A549 (cell line): Measurements from ENCODE around the gene FAM221B. TPM values are rescaled to one million over a fixed set of nuclear protein-coding genes. Genes with fewer than 3 reads are reported as not detected.

Experiments
- ATAC-seq, 2 experiments: fragments of 200-7000 bp in 1 of 2; fragments of >200 bp in 1 of 2; cut with Nextera tagmentation in 1 of 2; cut with Tn5 transposase in 1 of 2; 3 replicates each; pipeline versions ENCODE4 v1.8.0 to v1.9.1; 2018 to 2020; ENCODE audit warnings: mild to moderate bottlenecking in 1 of 2, moderate library complexity in 1 of 2
- CTCF ChIA-PET: fragments of 300-600 bp; sonication (Branson Sonifier 250); formaldehyde crosslinking; extraction: SDS; loops from one replicate; lab custom pipeline; 2021; ENCODE audit warnings: antibody characterized with exemption, inconsistent platforms; lab: Yijun Ruan, JAX
- POLR2A ChIA-PET: fragments of 350-600 bp; formaldehyde crosslinking; extraction: SDS; loops from one replicate; lab custom pipeline; 2021; ENCODE audit warnings: antibody characterized with exemption, inconsistent platforms; lab: Yijun Ruan, JAX
- DNase-seq, 2 experiments: peaks; one replicate each; pipeline versions ENCODE4 v3.0.0 to v3.0.0-alpha.2; 2011 to 2016; ENCODE audit warnings: low read depth in 1 of 2, low spot score in 1 of 2
- FAIRE-seq: peaks from 2 replicates; lab custom pipeline; 2011; peaks lifted over from hg19 to GRCh38; lab: Jason Lieb, UNC
- H3K27ac ChIP-seq, 2 experiments: fragments of >200 bp; sonication (Bioruptor Twin); formaldehyde crosslinking; 3 replicates each; pipeline ENCODE4 v1.5.1; 2016 to 2017
- H3K4me1 ChIP-seq: fragments of >200 bp; sonication (Bioruptor Twin); formaldehyde crosslinking; 3 replicates; pipeline ENCODE4 v1.6.1; 2016
- H3K4me2 ChIP-seq: fragments of >200 bp; sonication (Bioruptor Twin); formaldehyde crosslinking; 3 replicates; pipeline ENCODE4 v1.6.1; 2016
- H3K4me3 ChIP-seq: fragments of >200 bp; sonication (Bioruptor Twin); formaldehyde crosslinking; 3 replicates; pipeline ENCODE4 v1.5.1; 2016
- H3K9me3 ChIP-seq: fragments of >200 bp; sonication (Bioruptor Twin); formaldehyde crosslinking; 3 replicates; pipeline ENCODE4 v1.6.1; 2016
- CEBPB ChIP-seq, 2 experiments: fragments of >200 bp in 1 of 2; sonication (Bioruptor Twin) in 1 of 2; formaldehyde crosslinking in 1 of 2; IDR thresholded peaks; 2 replicates each; pipeline ENCODE4 v1.6.1; 2012 to 2016
- E2F6 ChIP-seq: IDR thresholded peaks from 2 replicates; pipeline ENCODE4 v1.6.1; 2012; ENCODE audit warnings: low read depth, borderline replicate concordance
- EHF ChIP-seq: fragments of 250-450 bp; sonication (Bioruptor Pico); IDR thresholded peaks from 2 replicates; pipeline ENCODE4 v1.5.0; 2020; ENCODE audit warnings: mild to moderate bottlenecking
- EHMT2 ChIP-seq: fragments of 200-600 bp; sonication (generic); IDR thresholded peaks from 2 replicates; pipeline ENCODE4 v1.6.1; 2016; ENCODE audit warnings: antibody characterized with exemption, low read depth, mild to moderate bottlenecking, moderate library complexity
- ESRRA ChIP-seq: fragments of 150-350 bp; IDR thresholded peaks from 2 replicates; pipeline ENCODE4 v1.6.1; 2014; ENCODE audit warnings: mild to moderate bottlenecking, low read length, borderline replicate concordance
- FOSL2 ChIP-seq, 2 experiments: fragments of 450-650 bp in 1 of 2; fragments of >200 bp in 1 of 2; sonication (Bioruptor Twin) in 1 of 2; formaldehyde crosslinking; IDR thresholded peaks; 2 replicates each; pipeline versions ENCODE4 v1.5.0 to v1.6.1; 2016 to 2020; ENCODE audit warnings: mild to moderate bottlenecking in 1 of 2, moderate library complexity in 1 of 2
- FOXS1 ChIP-seq: fragments of 250-450 bp; sonication (Bioruptor Pico); IDR thresholded peaks from 2 replicates; pipeline ENCODE4 v1.5.0; 2020; ENCODE audit warnings: mild to moderate bottlenecking, moderate library complexity
- GATA3 ChIP-seq: IDR thresholded peaks from 2 replicates; pipeline ENCODE4 v1.6.1; 2012; ENCODE audit warnings: borderline replicate concordance
- HOXB5 ChIP-seq: fragments of 250-450 bp; sonication (Bioruptor Pico); IDR thresholded peaks from 2 replicates; pipeline ENCODE4 v1.5.0; 2020; ENCODE audit warnings: mild to moderate bottlenecking, moderate library complexity
- JUN ChIP-seq, 2 experiments: fragments of >200 bp; sonication (Bioruptor Twin); formaldehyde crosslinking; IDR thresholded peaks; 2 replicates in 1 of 2; 3 replicates in 1 of 2; pipeline ENCODE4 v1.6.1; 2016 to 2017
- JUNB ChIP-seq: fragments of >200 bp; sonication (Bioruptor Twin); formaldehyde crosslinking; IDR thresholded peaks from 2 replicates; pipeline ENCODE4 v1.6.1; 2016
- KDM5A ChIP-seq: fragments of 200-600 bp; sonication (generic); IDR thresholded peaks from 2 replicates; pipeline ENCODE4 v1.6.1; 2016; ENCODE audit warnings: antibody characterized with exemption, mild to moderate bottlenecking
- MAFK ChIP-seq: fragments of 450-650 bp; IDR thresholded peaks from 2 replicates; pipeline ENCODE4 v1.6.1; 2014; ENCODE audit not compliant: partially characterized antibody
- MAX ChIP-seq: IDR thresholded peaks from 2 replicates; pipeline ENCODE4 v1.6.1; 2012
- MAZ ChIP-seq: fragments of 150-350 bp; IDR thresholded peaks from 2 replicates; pipeline ENCODE4 v1.6.1; 2014; ENCODE audit warnings: antibody characterized with exemption, low read depth, low read length, borderline replicate concordance
- PHF8 ChIP-seq: fragments of 200-600 bp; sonication (generic); IDR thresholded peaks from 2 replicates; pipeline ENCODE4 v1.6.1; 2016; ENCODE audit warnings: low read depth, mild to moderate bottlenecking, antibody characterized with exemption, moderate library complexity, borderline replicate concordance
- POLR2AphosphoS2 ChIP-seq: conservative IDR thresholded peaks from 2 replicates; pipeline ENCODE4 v1.6.1; 2012; ENCODE audit warnings: low read length, improper control_type of control experiment, inconsistent platforms
- RARB ChIP-seq: fragments of 250-450 bp; sonication (Bioruptor Pico); IDR thresholded peaks from 2 replicates; pipeline ENCODE4 v1.8.0; 2021; ENCODE audit warnings: mild to moderate bottlenecking, moderate library complexity
- RCOR1 ChIP-seq: fragments of 150-350 bp; IDR thresholded peaks from 2 replicates; pipeline ENCODE4 v1.6.1; 2014; ENCODE audit warnings: antibody characterized with exemption, low read length, low read depth
- RNF2 ChIP-seq: fragments of 200-600 bp; sonication (generic); IDR thresholded peaks from 2 replicates; pipeline ENCODE4 v1.6.1; 2016; ENCODE audit warnings: low read depth, mild to moderate bottlenecking, antibody characterized with exemption, moderate library complexity, borderline replicate concordance
- SREBF2 ChIP-seq: fragments of 450-650 bp; IDR thresholded peaks from 2 replicates; pipeline ENCODE4 v1.6.1; 2014; ENCODE audit warnings: mild to moderate bottlenecking, moderate library complexity
- TFCP2L1 ChIP-seq: fragments of 250-450 bp; sonication (Bioruptor Pico); IDR thresholded peaks from 2 replicates; pipeline ENCODE4 v1.5.0; 2021; ENCODE audit warnings: mild to moderate bottlenecking
- TP53 ChIP-seq: fragments of 250-450 bp; sonication (Bioruptor Pico); IDR thresholded peaks from 2 replicates; pipeline ENCODE4 v1.5.0; 2021; ENCODE audit warnings: mild to moderate bottlenecking, moderate library complexity
- ZFP36 ChIP-seq: fragments of 450-650 bp; IDR thresholded peaks from 2 replicates; pipeline ENCODE4 v1.6.1; 2014; ENCODE audit warnings: borderline replicate concordance; ENCODE audit not compliant: partially characterized antibody
- ZNF302 ChIP-seq: fragments of 250-450 bp; sonication (Bioruptor Pico); IDR thresholded peaks from 2 replicates; pipeline ENCODE4 v1.9.0; 2021; ENCODE audit warnings: inconsistent platforms, mild to moderate bottlenecking, moderate library complexity
- ZSCAN20 ChIP-seq: fragments of 250-450 bp; sonication (Bioruptor Pico); IDR thresholded peaks from 2 replicates; pipeline ENCODE4 v1.8.0; 2022; ENCODE audit warnings: mild to moderate bottlenecking, moderate library complexity
- WGBS: methylation state at CpG from one replicate; pipeline ENCODE4 v1.1.6; 2017; ENCODE audit errors: missing lambda C conversion rate; 5-methylcytosine and 5-hydroxymethylcytosine counted together
- polyA plus RNA-seq, 4 experiments: library from polyadenylated mRNA; depleted of rRNA in 3 of 4; stranded (reverse); fragments of >200 nt; fragmentation: RNase III in 1 of 4; extraction: RNeasy Plus Mini Kit Qiagen cat#74134 plus additional on column Dnase treatment in 1 of 4; gene quantifications; 2 replicates in 3 of 4; 3 replicates in 1 of 4; pipeline ENCODE4 v1.2.3, GENCODE V29; 2011 to 2017
- TF ChIP-seq, protein P1 (sequence below): IDR thresholded peaks from 2 replicates; pipeline ENCODE4 v1.6.1; 2012
- TF ChIP-seq, protein P2 (sequence below): fragments of >200 bp; sonication (Bioruptor Twin); formaldehyde crosslinking; IDR thresholded peaks from 3 replicates; pipeline ENCODE4 v1.6.1; 2016

FAM221B gene
- polyA plus RNA-seq, 2 of the 4 experiments (the other 2 are of a cell fraction), result not detected

GRCh38 chr9:35776018-35776417 lies 52.5 kb downstream of the FAM221B start:
- POLR2A ChIA-PET, result no interaction called here
- WGBS, result 91% methylated on average over 4 of the region's 4 CpGs
- ATAC-seq (no peak), FAIRE-seq (no peak), DNase-seq (no peak)
- Histone ChIP-seq H3K27ac (no peak overlapping the region), H3K9me3 (no peaks in the 10 kb centered on the region), H3K4me3 (no peak overlapping the region), H3K4me2 (no peak overlapping the region), H3K4me1 (peaks cover 14% of the 10 kb centered on the region)
- CTCF ChIA-PET, result interaction anchor here (1.1 to 13.6 kb wide), 4 partner anchors 12 to 134 kb away, joined by 3 to 122 read pairs (median 6); no protein-coding TSS in a partner anchor
- TF ChIP-seq TFCP2L1 (CRISPR knock-in tag) (no peak), RARB (CRISPR knock-in tag) (no peak), SREBF2 (no peak), FOXS1 (no peak), ZSCAN20 (CRISPR knock-in tag) (no peak)
- TF ChIP-seq, protein P1, sequence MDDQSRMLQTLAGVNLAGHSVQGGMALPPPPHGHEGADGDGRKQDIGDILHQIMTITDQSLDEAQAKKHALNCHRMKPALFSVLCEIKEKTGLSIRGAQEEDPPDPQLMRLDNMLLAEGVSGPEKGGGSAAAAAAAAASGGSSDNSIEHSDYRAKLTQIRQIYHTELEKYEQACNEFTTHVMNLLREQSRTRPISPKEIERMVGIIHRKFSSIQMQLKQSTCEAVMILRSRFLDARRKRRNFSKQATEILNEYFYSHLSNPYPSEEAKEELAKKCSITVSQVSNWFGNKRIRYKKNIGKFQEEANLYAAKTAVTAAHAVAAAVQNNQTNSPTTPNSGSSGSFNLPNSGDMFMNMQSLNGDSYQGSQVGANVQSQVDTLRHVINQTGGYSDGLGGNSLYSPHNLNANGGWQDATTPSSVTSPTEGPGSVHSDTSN, result no peak

- H3K4me1 ChIP-seq, result peaks cover 23% of the 10 kb centered on the region
- ATAC-seq (no peak; a peak in 1 of 6 replicates), DNase-seq (no peak), FAIRE-seq (no peak)
- no peaks in the 10 kb centered on the region for H3K9me3 ChIP-seq
- no peak overlapping the region for H3K4me3 ChIP-seq
- H3K4me2 ChIP-seq, result no peak overlapping the region
- TF ChIP-seq MAX, result no peak
- no peak for TF ChIP-seq EHF
- no peak for TF ChIP-seq KDM5A
- no peak for TF ChIP-seq RNF2
- no peak for TF ChIP-seq JUN (IDR thresholded peaks at IDR 0.05)
- TF ChIP-seq GATA3, result no peak
- no peak for TF ChIP-seq ZFP36
- no peak for TF ChIP-seq CEBPB (IDR thresholded peaks at IDR 0.05)
- TF ChIP-seq HOXB5 (CRISPR knock-in tag), result no peak
- TF ChIP-seq PHF8, result no peak
- no peak for TF ChIP-seq POLR2AphosphoS2
- POLR2A ChIA-PET, result interaction anchor here (0.7 kb wide), 1 partner anchor 18 kb away, joined by 3 read pairs; no protein-coding TSS in a partner anchor
- 88% methylated on average over 7 of the region's 7 CpGs for WGBS
- CTCF ChIA-PET, result interaction anchor here (0.6 to 13.6 kb wide), 6 partner anchors 11 to 358 kb away, joined by 3 to 122 read pairs (median 3); no protein-coding TSS in a partner anchor
- no peak overlapping the region for H3K27ac ChIP-seq
These were observed 53.5 kb downstream of the FAM221B start for GRCh38 chr9:35774907-35775635.

DNA sequence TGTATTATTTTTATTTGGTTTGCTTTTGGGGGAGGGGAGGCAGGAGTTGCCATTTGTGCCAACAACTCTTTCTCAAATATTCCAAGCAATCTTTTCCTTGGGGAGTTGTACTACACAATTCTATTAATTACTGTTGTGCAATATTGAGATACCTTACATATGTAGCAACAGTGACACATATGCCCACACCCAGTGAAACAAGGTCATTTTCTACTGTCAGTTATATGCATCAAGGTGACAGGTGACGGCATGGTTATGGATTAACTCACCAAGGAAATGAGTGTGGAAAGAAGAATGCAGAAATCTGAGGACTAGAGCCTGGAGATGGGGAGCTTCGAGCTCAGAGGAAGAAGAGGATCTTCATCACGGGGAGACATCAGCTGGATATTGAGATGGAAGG lies 56.6 kb downstream of the FAM221B start:
- Histone ChIP-seq H3K4me1 (peaks cover 23% of the 10 kb centered on the region), H3K4me3 (no peak overlapping the region), H3K27ac (no peak overlapping the region), H3K9me3 (no peaks in the 10 kb centered on the region), H3K4me2 (peak overlapping the region; percentile 61)
- FAIRE-seq (no peak), DNase-seq (peak in 1 of 2 experiments; percentile 14), ATAC-seq (peak in 1 of 2 experiments; percentile 26; a peak in 1 of 6 replicates)
- POLR2A ChIA-PET, result interaction anchor here (0.9 kb wide), 1 partner anchor 15 kb away, joined by 4 read pairs; no protein-coding TSS in a partner anchor
- 22% methylated on average over 3 of the region's 3 CpGs for WGBS
- CTCF ChIA-PET, result interaction anchor here (1.1 to 13.6 kb wide), 3 partner anchors 9 to 17 kb away, joined by 4 to 122 read pairs (median 16); no protein-coding TSS in a partner anchor
- TF ChIP-seq EHMT2 (no peak), CEBPB (IDR thresholded peaks at IDR 0.05) (peak; percentile 56 to 61; a peak in 3 of 4 replicates)

- FAIRE-seq (no peak), DNase-seq (peak in 1 of 2 experiments; percentile 14), ATAC-seq (peak in 1 of 2 experiments; percentile 39; a peak in 1 of 6 replicates)
- H3K27ac ChIP-seq, result no peak overlapping the region
- H3K4me2 ChIP-seq, result peak overlapping the region; percentile 61
- no peaks in the 10 kb centered on the region for H3K9me3 ChIP-seq
- ChIA-PET POLR2A (interaction anchor here (0.9 kb wide), 1 partner anchor 15 kb away, joined by 4 read pairs; no protein-coding TSS in a partner anchor), CTCF (interaction anchor here (1.1 to 13.6 kb wide), 6 partner anchors 9 to 111 kb away, joined by 4 to 122 read pairs (median 6); partner anchors contain the start of gene SPAG8)
- H3K4me3 ChIP-seq, result no peak overlapping the region
- 31% methylated on average over 1 of the region's 1 CpG for WGBS
- peaks cover 23% of the 10 kb centered on the region for H3K4me1 ChIP-seq
- TF ChIP-seq, protein P2, sequence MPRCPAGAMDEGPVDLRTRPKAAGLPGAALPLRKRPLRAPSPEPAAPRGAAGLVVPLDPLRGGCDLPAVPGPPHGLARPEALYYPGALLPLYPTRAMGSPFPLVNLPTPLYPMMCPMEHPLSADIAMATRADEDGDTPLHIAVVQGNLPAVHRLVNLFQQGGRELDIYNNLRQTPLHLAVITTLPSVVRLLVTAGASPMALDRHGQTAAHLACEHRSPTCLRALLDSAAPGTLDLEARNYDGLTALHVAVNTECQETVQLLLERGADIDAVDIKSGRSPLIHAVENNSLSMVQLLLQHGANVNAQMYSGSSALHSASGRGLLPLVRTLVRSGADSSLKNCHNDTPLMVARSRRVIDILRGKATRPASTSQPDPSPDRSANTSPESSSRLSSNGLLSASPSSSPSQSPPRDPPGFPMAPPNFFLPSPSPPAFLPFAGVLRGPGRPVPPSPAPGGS, result no peak
- no peak for TF ChIP-seq ESRRA
- TF ChIP-seq MAZ, result no peak
- no peak for TF ChIP-seq FOSL2 (IDR thresholded peaks at IDR 0.05)
- no peak for TF ChIP-seq FOSL2 (CRISPR knock-in tag; IDR thresholded peaks at IDR 0.05)
- no peak for TF ChIP-seq JUNB
- no peak for TF ChIP-seq E2F6
- no peak for TF ChIP-seq MAFK
- TF ChIP-seq RCOR1, result no peak
- TF ChIP-seq ZNF302, result no peak
- no peak for TF ChIP-seq TP53 (CRISPR knock-in tag)
- no peak for TF ChIP-seq FOXS1
- TF ChIP-seq PHF8, result no peak
These were observed 57.0 kb downstream of the FAM221B start for GRCh38 chr9:35771534-35771933.
